Liver (tissue), 9 donors: ENCODE measurements around the gene PPFIBP2. TPM values are rescaled to one million over a fixed set of nuclear protein-coding genes. Genes with fewer than 3 reads are reported as not detected.

Experiments used
- DNase-seq: peaks from one replicate; pipeline ENCODE4 v3.0.0-alpha.2; 2017; ENCODE audit warnings: low spot score
- H3K27ac ChIP-seq, 2 donors: one replicate each; pipeline ENCODE4 v1.7.0; 2013; ENCODE audit warnings: inconsistent platforms in 2 of 2, low read length in 2 of 2, control low read depth in 1 of 2, low read depth in 1 of 2, mild to moderate bottlenecking in 1 of 2
- H3K27me3 ChIP-seq, 4 donors: one replicate each; pipeline versions ENCODE4 v1.6.1 to v1.7.0; 2013; ENCODE audit warnings: low read length in 3 of 4, inconsistent platforms in 1 of 4, mild to moderate bottlenecking in 1 of 4, moderate library complexity in 1 of 4; ENCODE audit not compliant: control insufficient read depth in 4 of 4, insufficient read depth in 4 of 4
- H3K36me3 ChIP-seq, 4 donors: one replicate each; pipeline versions ENCODE4 v1.6.1 to v1.7.0; 2013; ENCODE audit warnings: low read length in 3 of 4, mild to moderate bottlenecking in 3 of 4, low read depth in 1 of 4, moderate library complexity in 1 of 4; ENCODE audit not compliant: control insufficient read depth in 4 of 4, insufficient read depth in 3 of 4
- H3K4me1 ChIP-seq, 4 donors: one replicate each; pipeline versions ENCODE4 v1.6.1 to v1.7.0; 2013; ENCODE audit warnings: low read length in 3 of 4, mild to moderate bottlenecking in 3 of 4, moderate library complexity in 1 of 4; ENCODE audit not compliant: control insufficient read depth in 4 of 4, insufficient read depth in 4 of 4
- H3K4me3 ChIP-seq, 3 donors: one replicate each; pipeline versions ENCODE4 v1.6.1 to v1.7.0; 2013; ENCODE audit warnings: low read length in 3 of 3, control low read depth in 1 of 3, low read depth in 1 of 3, mild to moderate bottlenecking in 1 of 3
- H3K9ac ChIP-seq, 2 donors: one replicate each; pipeline ENCODE4 v1.7.0; 2013; ENCODE audit warnings: low read length in 2 of 2, mild to moderate bottlenecking in 2 of 2, moderate library complexity in 2 of 2, control low read depth in 1 of 2, low read depth in 1 of 2
- H3K9me3 ChIP-seq, 4 donors: one replicate each; pipeline versions ENCODE4 v1.6.1 to v1.7.0; 2013; ENCODE audit warnings: low read length in 3 of 4; ENCODE audit not compliant: control insufficient read depth in 4 of 4
- CTCF ChIP-seq: fragments of 150-350 bp; IDR thresholded peaks from 2 replicates; pipeline ENCODE4 v1.5.1; 2017; ENCODE audit warnings: improper control_type of control experiment, low read depth, low read length; ENCODE audit not compliant: missing input control
- EGR1 ChIP-seq, 2 donors: IDR thresholded peaks; 2 replicates each; pipeline ENCODE4 v1.6.1; 2016 to 2018; ENCODE audit warnings: antibody characterized with exemption in 2 of 2, low read depth in 2 of 2
- FOXA1 ChIP-seq: IDR thresholded peaks from 2 replicates; pipeline ENCODE4 v1.6.1; 2016; ENCODE audit warnings: antibody characterized with exemption
- FOXA2 ChIP-seq: IDR thresholded peaks from 2 replicates; pipeline ENCODE4 v1.6.1; 2016; ENCODE audit warnings: antibody characterized with exemption
- GABPA ChIP-seq, 2 donors: IDR thresholded peaks in 1 of 2; conservative IDR thresholded peaks in 1 of 2; 2 replicates each; pipeline ENCODE4 v1.6.1; 2016; ENCODE audit warnings: antibody characterized with exemption in 2 of 2, mild to moderate bottlenecking in 1 of 2, moderate library complexity in 1 of 2
- HNF4A ChIP-seq, 2 donors: conservative IDR thresholded peaks; 2 replicates each; pipeline ENCODE4 v1.6.1; 2016; ENCODE audit warnings: antibody characterized with exemption in 2 of 2, mild to moderate bottlenecking in 2 of 2
- HNF4G ChIP-seq: IDR thresholded peaks from 2 replicates; pipeline ENCODE4 v1.6.1; 2016; ENCODE audit warnings: antibody characterized with exemption
- JUND ChIP-seq, 2 donors: IDR thresholded peaks; 2 replicates each; pipeline ENCODE4 v1.6.1; 2016; ENCODE audit warnings: antibody characterized with exemption in 2 of 2
- NR2F2 ChIP-seq: IDR thresholded peaks from 2 replicates; pipeline ENCODE4 v1.6.1; 2016; ENCODE audit warnings: antibody characterized with exemption
- RAD21 ChIP-seq, 2 donors: IDR thresholded peaks; 2 replicates each; pipeline ENCODE4 v1.6.1; 2016; ENCODE audit warnings: antibody characterized with exemption in 2 of 2, mild to moderate bottlenecking in 2 of 2
- REST ChIP-seq: IDR thresholded peaks from 2 replicates; pipeline ENCODE4 v1.6.1; 2016; ENCODE audit warnings: antibody characterized with exemption, mild to moderate bottlenecking
- RXRA ChIP-seq, 2 donors: IDR thresholded peaks; 2 replicates each; pipeline ENCODE4 v1.6.1; 2017 to 2018; ENCODE audit warnings: antibody characterized with exemption in 2 of 2, mild to moderate bottlenecking in 1 of 2
- SP1 ChIP-seq: IDR thresholded peaks from 2 replicates; pipeline ENCODE4 v1.6.1; 2018; ENCODE audit warnings: antibody characterized with exemption, mild to moderate bottlenecking
- TAF1 ChIP-seq: conservative IDR thresholded peaks from 2 replicates; pipeline ENCODE4 v1.6.1; 2016; ENCODE audit warnings: antibody characterized with exemption, mild to moderate bottlenecking
- YY1 ChIP-seq: IDR thresholded peaks from 2 replicates; pipeline ENCODE4 v1.6.1; 2016; ENCODE audit warnings: antibody characterized with exemption, mild to moderate bottlenecking
- WGBS: extraction: QIAGEN DNeasy Blood & Tissue Kit; methylation state at CpG from one replicate; pipeline ENCODE4 v1.1.7; 2013; 5-methylcytosine and 5-hydroxymethylcytosine counted together
- polyA plus RNA-seq, 2 donors: library from polyadenylated mRNA; stranded (reverse) in 1 of 2; unstranded in 1 of 2; fragments of 200-250 nt in 1 of 2; fragments of >200 nt in 1 of 2; fragmentation: Nextera tagmentation in 1 of 2; extraction: Ambion mirVana in 1 of 2; gene quantifications; one replicate each; pipeline versions ENCODE4 v1.2.1 to v1.2.3, GENCODE V29; 2013 to 2015
- total RNA-seq, 2 donors: library from RNA; depleted of rRNA; stranded (reverse); fragments of >200 nt; gene quantifications; one replicate each; pipeline ENCODE4 v1.2.3, GENCODE V29; 2014
- TF ChIP-seq, protein P1 (sequence below): IDR thresholded peaks from 2 replicates; pipeline ENCODE4 v1.6.1; 2016; ENCODE audit warnings: antibody characterized with exemption
- TF ChIP-seq, protein P2 (sequence below): IDR thresholded peaks from 2 replicates; pipeline ENCODE4 v1.6.1; 2016; ENCODE audit warnings: antibody characterized with exemption
- TF ChIP-seq, protein P3 (sequence below): IDR thresholded peaks from 2 replicates; pipeline ENCODE4 v1.6.1; 2016; ENCODE audit warnings: antibody characterized with exemption
- donor health status: healthy.
- donor health status: healthy.
- donor health status: healthy.
- donor health status: healthy.
- donor health status: healthy.

The PPFIBP2 gene
- total and polyA plus RNA-seq, 4 donors, result 19.6 to 80.0 (median 23.2) TPM

DNA sequence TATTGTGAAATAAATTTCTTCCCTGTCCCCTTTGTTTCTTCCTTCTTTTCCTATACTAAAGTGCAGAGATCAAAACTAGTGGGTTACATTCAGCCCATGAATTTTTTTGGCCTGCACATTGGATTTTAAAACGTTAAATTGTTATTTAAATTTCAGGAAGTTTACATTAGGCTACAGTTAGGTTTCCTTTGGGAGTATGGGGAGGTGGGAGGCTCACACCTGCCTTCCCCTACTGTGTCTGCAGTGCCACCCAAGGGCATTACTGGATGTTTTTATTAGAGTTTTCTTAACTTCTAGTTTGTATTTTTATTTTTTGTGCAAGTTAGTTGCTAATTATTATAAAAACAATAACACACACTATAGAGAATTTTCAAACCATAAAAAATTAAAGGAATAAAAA is 107.8 kb downstream of the PPFIBP2 start:
- no peak overlapping the region for H3K9ac ChIP-seq
- H3K4me1 ChIP-seq, result no peaks in the 10 kb centered on the region
- H3K36me3 ChIP-seq, result peaks cover 1 to 62% (median 52%) of the 10 kb centered on the region in 4 donors
- no peaks in the 10 kb centered on the region for H3K27me3 ChIP-seq
- no peak overlapping the region for H3K27ac ChIP-seq
- no peaks in the 10 kb centered on the region for H3K9me3 ChIP-seq
- no peak for DNase-seq
- TF ChIP-seq HNF4A (conservative IDR thresholded peaks at IDR 0.05) (no peak), CTCF (no peak), JUND (IDR thresholded peaks at IDR 0.05) (no peak), EGR1 (IDR thresholded peaks at IDR 0.05; ENCODE audit: low read depth in 2 of 2) (no peak), FOXA2 (no peak), FOXA1 (no peak), TAF1 (no peak), SP1 (no peak), RAD21 (IDR thresholded peaks at IDR 0.05) (no peak), RXRA (IDR thresholded peaks at IDR 0.05) (no peak), YY1 (no peak), REST (no peak), GABPA (IDR thresholded peaks at IDR 0.05 in 1 of 2, conservative IDR thresholded peaks at IDR 0.05 in 1 of 2) (no peak), NR2F2 (no peak)
- TF ChIP-seq, protein P1, sequence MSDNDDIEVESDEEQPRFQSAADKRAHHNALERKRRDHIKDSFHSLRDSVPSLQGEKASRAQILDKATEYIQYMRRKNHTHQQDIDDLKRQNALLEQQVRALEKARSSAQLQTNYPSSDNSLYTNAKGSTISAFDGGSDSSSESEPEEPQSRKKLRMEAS, result no peak
- TF ChIP-seq, protein P2, sequence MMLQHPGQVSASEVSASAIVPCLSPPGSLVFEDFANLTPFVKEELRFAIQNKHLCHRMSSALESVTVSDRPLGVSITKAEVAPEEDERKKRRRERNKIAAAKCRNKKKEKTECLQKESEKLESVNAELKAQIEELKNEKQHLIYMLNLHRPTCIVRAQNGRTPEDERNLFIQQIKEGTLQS, result no peak
- TF ChIP-seq, protein P3, sequence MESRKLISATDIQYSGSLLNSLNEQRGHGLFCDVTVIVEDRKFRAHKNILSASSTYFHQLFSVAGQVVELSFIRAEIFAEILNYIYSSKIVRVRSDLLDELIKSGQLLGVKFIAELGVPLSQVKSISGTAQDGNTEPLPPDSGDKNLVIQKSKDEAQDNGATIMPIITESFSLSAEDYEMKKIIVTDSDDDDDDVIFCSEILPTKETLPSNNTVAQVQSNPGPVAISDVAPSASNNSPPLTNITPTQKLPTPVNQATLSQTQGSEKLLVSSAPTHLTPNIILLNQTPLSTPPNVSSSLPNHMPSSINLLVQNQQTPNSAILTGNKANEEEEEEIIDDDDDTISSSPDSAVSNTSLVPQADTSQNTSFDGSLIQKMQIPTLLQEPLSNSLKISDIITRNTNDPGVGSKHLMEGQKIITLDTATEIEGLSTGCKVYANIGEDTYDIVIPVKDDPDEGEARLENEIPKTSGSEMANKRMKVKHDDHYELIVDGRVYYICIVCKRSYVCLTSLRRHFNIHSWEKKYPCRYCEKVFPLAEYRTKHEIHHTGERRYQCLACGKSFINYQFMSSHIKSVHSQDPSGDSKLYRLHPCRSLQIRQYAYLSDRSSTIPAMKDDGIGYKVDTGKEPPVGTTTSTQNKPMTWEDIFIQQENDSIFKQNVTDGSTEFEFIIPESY, result no peak
- H3K4me3 ChIP-seq, result no peak overlapping the region
- WGBS, result 26% methylated on average over 1 of the region's 1 CpG

GRCh38 chr11:7622721-7623120 is 108.9 kb downstream of the PPFIBP2 start:
- Histone ChIP-seq H3K9me3 (no peaks in the 10 kb centered on the region), H3K9ac (no peak overlapping the region), H3K27ac (no peak overlapping the region), H3K36me3 (peaks cover 1 to 56% (median 55%) of the 10 kb centered on the region in 4 donors), H3K4me1 (no peaks in the 10 kb centered on the region), H3K27me3 (no peaks in the 10 kb centered on the region), H3K4me3 (no peak overlapping the region)
- WGBS, result 87% methylated on average over 2 of the region's 2 CpGs
- no peak for DNase-seq
- TF ChIP-seq REST, result no peak
- TF ChIP-seq GABPA (IDR thresholded peaks at IDR 0.05 in 1 of 2, conservative IDR thresholded peaks at IDR 0.05 in 1 of 2), result no peak
- TF ChIP-seq FOXA1, result no peak
- no peak for TF ChIP-seq HNF4G
- TF ChIP-seq TAF1, result no peak
- no peak for TF ChIP-seq YY1
- TF ChIP-seq, protein P1, result no peak
- TF ChIP-seq JUND (IDR thresholded peaks at IDR 0.05), result no peak
- TF ChIP-seq HNF4A (conservative IDR thresholded peaks at IDR 0.05), result no peak
- TF ChIP-seq RXRA (IDR thresholded peaks at IDR 0.05), result no peak
- TF ChIP-seq SP1, result no peak
- TF ChIP-seq FOXA2, result no peak
- TF ChIP-seq NR2F2, result no peak
- TF ChIP-seq, protein P3, result no peak
